GM21367 (cell line): Measurements from ENCODE around the gene PLCB2.

Experiments
- ATAC-seq: cut with Tn5 transposase; IDR thresholded peaks from one replicate; pipeline ENCODE4 v1.9.1; 2021; ENCODE audit not compliant: unreplicated experiment

Gene PLCB2

GRCh38 chr15:40325700-40326099 lies 18.0 kb upstream of the PLCB2 start:
- no peak for ATAC-seq

GRCh38 chr15:40325188-40325587 lies 17.5 kb upstream of the PLCB2 start:
- no peak for ATAC-seq

GRCh38 chr15:40323953-40324937 lies 16.5 kb upstream of the PLCB2 start:
- no peak for ATAC-seq

- peak; percentile 70 for ATAC-seq
Measured at GRCh38 chr15:40323239-40323952, 15.7 kb upstream of the PLCB2 start, which contains the start of gene INAFM2. TSS of gene INAFM2 (plus strand) at chr15:40323692. CDS start at chr15:40324056, 364 bp downstream.

GRCh38 chr15:40322531-40323238 lies 14.9 kb upstream of the PLCB2 start:
- no peak for ATAC-seq

GRCh38 chr15:40320931-40321371 lies 13.2 kb upstream of the PLCB2 start:
- ATAC-seq, result no peak

GRCh38 chr15:40320409-40320808 lies 12.7 kb upstream of the PLCB2 start:
- ATAC-seq, result no peak

- ATAC-seq, result no peak
Measured at GRCh38 chr15:40317580-40317979, 9.8 kb upstream of the PLCB2 start.

GRCh38 chr15:40316931-40317330 lies 9.2 kb upstream of the PLCB2 start:
- no peak for ATAC-seq

GRCh38 chr15:40314723-40315276 lies 7.1 kb upstream of the PLCB2 start:
- no peak for ATAC-seq

GRCh38 chr15:40313531-40314398 lies 6.0 kb upstream of the PLCB2 start:
- ATAC-seq, result no peak

- ATAC-seq, result no peak
Measured at GRCh38 chr15:40312370-40313158, 4.8 kb upstream of the PLCB2 start.

GRCh38 chr15:40310993-40311392 lies 3.3 kb upstream of the PLCB2 start:
- no peak for ATAC-seq

GRCh38 chr15:40310001-40310959 lies 2.5 kb upstream of the PLCB2 start:
- no peak for ATAC-seq

GRCh38 chr15:40309344-40309862 lies 1.7 kb upstream of the PLCB2 start:
- ATAC-seq, result no peak

- no peak for ATAC-seq
Measured at GRCh38 chr15:40306908-40307307, 827 bp downstream of the PLCB2 start.

GRCh38 chr15:40306371-40306770 lies 1.4 kb downstream of the PLCB2 start:
- no peak for ATAC-seq

GRCh38 chr15:40305281-40305680 lies 2.5 kb downstream of the PLCB2 start:
- ATAC-seq, result no peak
